K562 (cell line): ENCODE results near the gene ZMIZ1. TPM values are rescaled to one million over a fixed set of nuclear protein-coding genes. Genes with fewer than 3 reads are reported as not detected.

Source experiments
- ATF4 ChIP-seq: fragments of 450-650 bp; formaldehyde crosslinking; IDR thresholded peaks from 2 replicates; pipeline ENCODE4 v1.4.0; 2022; ENCODE audit warnings: mild to moderate bottlenecking, moderate library complexity
- DACH1 ChIP-seq: fragments of 450-650 bp; IDR thresholded peaks from 2 replicates; pipeline ENCODE4 v1.6.1; 2018; ENCODE audit not compliant: partially characterized antibody
- ETV6 ChIP-seq, 3 experiments: fragments of 150-350 bp in 1 of 3; sonication (generic) in 1 of 3; formaldehyde crosslinking in 1 of 3; IDR thresholded peaks; 2 replicates each; pipeline versions ENCODE4 v1.6.1 to v1.8.0; 2014 to 2022; ENCODE audit warnings: borderline replicate concordance in 2 of 3, low read depth in 2 of 3, antibody characterized with exemption in 1 of 3, low read length in 1 of 3, mild to moderate bottlenecking in 1 of 3, missing genetic modification reagents in 1 of 3
- FOXJ2 ChIP-seq: fragments of 200-800 bp; sonication (Bioruptor generic); IDR thresholded peaks from 2 replicates; pipeline ENCODE4 v1.6.1; 2016; ENCODE audit warnings: missing genetic modification characterization, missing compliant biosample characterization
- GTF2E2 ChIP-seq: fragments of 200-800 bp; sonication (Bioruptor generic); IDR thresholded peaks from 2 replicates; pipeline ENCODE4 v1.6.1; 2016; ENCODE audit warnings: missing genetic modification characterization, missing compliant biosample characterization
- HLTF ChIP-seq: fragments of 450-650 bp; IDR thresholded peaks from 2 replicates; pipeline ENCODE4 v1.6.1; 2016
- JUND ChIP-seq, 2 experiments: IDR thresholded peaks; 2 replicates in 1 of 2; 3 replicates in 1 of 2; pipeline ENCODE4 v1.6.1; 2011; ENCODE audit warnings: borderline replicate concordance in 2 of 2, low read depth in 2 of 2, low read length in 2 of 2, improper control_type of control experiment in 1 of 2, missing biosample characterization in 1 of 2, missing genetic modification characterization in 1 of 2, missing genetic modification reagents in 1 of 2
- KDM1A ChIP-seq, 2 experiments: fragments of 450-650 bp; IDR thresholded peaks; 2 replicates each; pipeline ENCODE4 v1.6.1; 2016; ENCODE audit warnings: mild to moderate bottlenecking in 2 of 2
- MAZ ChIP-seq, 2 experiments: fragments of 450-650 bp in 1 of 2; sonication (generic) in 1 of 2; formaldehyde crosslinking; IDR thresholded peaks in 1 of 2; conservative IDR thresholded peaks in 1 of 2; 2 replicates each; pipeline versions ENCODE4 v1.4.0 to v1.5.0; 2020; ENCODE audit warnings: mild to moderate bottlenecking in 1 of 2, missing genetic modification reagents in 1 of 2
- MXI1 ChIP-seq: IDR thresholded peaks from 2 replicates; pipeline ENCODE4 v1.6.1; 2011; ENCODE audit warnings: low read depth, mild to moderate bottlenecking, improper control_type of control experiment, low read length
- TEAD1 ChIP-seq, 2 experiments: fragments of 450-650 bp in 1 of 2; sonication (generic) in 1 of 2; formaldehyde crosslinking; IDR thresholded peaks; 2 replicates each; pipeline versions ENCODE4 v1.4.0 to v1.8.0; 2020 to 2022; ENCODE audit warnings: mild to moderate bottlenecking in 2 of 2, missing genetic modification reagents in 1 of 2
- ZNF253 ChIP-seq: fragments of 250-450 bp; sonication (Bioruptor Pico); conservative IDR thresholded peaks from 2 replicates; pipeline ENCODE4 v1.6.1; 2021; ENCODE audit warnings: mild to moderate bottlenecking
- ZNF280A ChIP-seq: fragments of 450-650 bp; IDR thresholded peaks from 2 replicates; pipeline ENCODE4 v1.6.1; 2018; ENCODE audit warnings: mild to moderate bottlenecking, low read depth; ENCODE audit not compliant: partially characterized antibody
- ZNF282 ChIP-seq: sonication (generic); formaldehyde crosslinking; IDR thresholded peaks from 2 replicates; pipeline ENCODE4 v1.8.1; 2023; ENCODE audit warnings: missing genetic modification reagents
- ZNF512 ChIP-seq: IDR thresholded peaks from 2 replicates; pipeline ENCODE4 v1.6.1; 2016; ENCODE audit warnings: missing genetic modification characterization, missing compliant biosample characterization
- polyA plus RNA-seq, 8 experiments: library from polyadenylated mRNA; depleted of rRNA in 4 of 8; stranded (reverse) in 5 of 8; unstranded in 3 of 8; fragments of >200 nt; fragmentation: Nextera tagmentation in 2 of 8; fragmentation: Illumina TruSeq in 1 of 8; extraction: Ambion mirVana in 2 of 8; extraction: Trizol in 1 of 8; gene quantifications; 2 replicates each; pipeline versions ENCODE4 v1.2.1 to v1.2.3, GENCODE V29; 2011 to 2014; ENCODE audit warnings: inconsistent platforms in 1 of 8, missing spikeins in 1 of 8
- total RNA-seq, 7 experiments: library from RNA; depleted of rRNA in 6 of 7; stranded (reverse); fragments of >200 nt in 6 of 7; fragmentation: Illumina TruSeq in 2 of 7; extraction: Trizol in 2 of 7; gene quantifications; 2 replicates each; pipeline versions ENCODE4 v1.2.1 to v1.2.3, GENCODE V29; 2011 to 2021; ENCODE audit warnings: low replicate concordance in 1 of 7
- TF ChIP-seq, protein P1 (sequence below): sonication (generic); formaldehyde crosslinking; IDR thresholded peaks from 2 replicates; pipeline ENCODE4 v1.8.0; 2022; ENCODE audit warnings: mild to moderate bottlenecking, missing genetic modification reagents

ZMIZ1 gene
- total and polyA plus RNA-seq, 9 of the 15 experiments (the other 6 are each of a cell fraction or from before 2014, with no cell fraction given): 1.0 to 37.3 (median 4.3) TPM

DNA sequence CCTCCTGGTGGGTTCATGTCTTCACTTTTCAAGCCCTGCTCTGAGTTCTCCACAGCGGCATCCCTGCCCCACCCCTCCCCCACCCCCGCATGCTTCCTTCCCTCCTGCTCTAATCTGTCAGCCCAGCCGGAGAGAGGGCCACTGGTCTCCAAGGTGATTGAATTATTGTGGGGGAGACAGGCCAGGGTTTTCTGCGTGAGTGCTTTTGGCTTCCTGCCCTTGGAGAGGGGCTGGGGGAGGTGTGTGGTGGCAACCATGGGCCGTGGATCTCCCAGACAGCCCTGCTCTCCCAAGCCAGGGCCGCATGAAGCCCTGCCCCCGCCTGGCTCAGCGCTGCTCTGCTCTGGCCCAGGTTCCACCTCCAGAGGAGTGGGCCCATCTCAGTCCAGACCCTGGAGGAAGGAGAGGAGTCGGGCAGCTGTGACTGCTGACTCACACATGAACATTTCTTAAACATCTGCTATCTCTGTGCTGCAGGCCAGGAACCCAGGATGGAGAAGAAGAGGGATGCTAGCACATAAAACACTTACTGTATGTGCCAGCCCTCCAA is 109.9 kb downstream of the ZMIZ1 start (continued):
- TF ChIP-seq ZNF512 (tag): no peak
- TF ChIP-seq DACH1: peak; percentile 39
- TF ChIP-seq MAZ (CRISPR knock-in tag; conservative IDR thresholded peaks at IDR 0.05 in 1 of 2, IDR thresholded peaks at IDR 0.05 in 1 of 2): peak; percentile 95 to 98
- peak; percentile 90; the same call in 1 of the 2 replicates for TF ChIP-seq HLTF
- TF ChIP-seq ATF4 (CRISPR knock-in tag): peak; percentile 58; the same call in 1 of the 2 replicates
- no peak for TF ChIP-seq ZNF280A
- peak; percentile 93 for TF ChIP-seq JUND (IDR thresholded peaks at IDR 0.05; ENCODE audit: borderline replicate concordance, low read depth, low read length)
- TF ChIP-seq JUND (tag; IDR thresholded peaks at IDR 0.05; ENCODE audit: borderline replicate concordance, low read depth, low read length): peak; percentile 90; the same call in 2 of the 3 replicates
- no peak for TF ChIP-seq GTF2E2 (tag)
- no peak for TF ChIP-seq ZNF282
- peak; percentile 98 for TF ChIP-seq FOXJ2
- peak; percentile 79 for TF ChIP-seq MXI1
- peak; percentile 92 to 96 for TF ChIP-seq KDM1A (IDR thresholded peaks at IDR 0.05)
- TF ChIP-seq TEAD1 (CRISPR knock-in tag; IDR thresholded peaks at IDR 0.05): peak; percentile 47 to 53; a peak in 3 of 4 replicates
- peak; percentile 49 to 76; a peak in 1 of 4 replicates for TF ChIP-seq ETV6 (IDR thresholded peaks at IDR 0.05; ENCODE audit: borderline replicate concordance in 1 of 2, low read depth in 2 of 2, low read length in 1 of 2)
- TF ChIP-seq ETV6 (CRISPR knock-in tag; IDR thresholded peaks at IDR 0.05; ENCODE audit: borderline replicate concordance): no peak
- no peak for TF ChIP-seq ZNF253 (CRISPR knock-in tag)
- TF ChIP-seq, protein P1, sequence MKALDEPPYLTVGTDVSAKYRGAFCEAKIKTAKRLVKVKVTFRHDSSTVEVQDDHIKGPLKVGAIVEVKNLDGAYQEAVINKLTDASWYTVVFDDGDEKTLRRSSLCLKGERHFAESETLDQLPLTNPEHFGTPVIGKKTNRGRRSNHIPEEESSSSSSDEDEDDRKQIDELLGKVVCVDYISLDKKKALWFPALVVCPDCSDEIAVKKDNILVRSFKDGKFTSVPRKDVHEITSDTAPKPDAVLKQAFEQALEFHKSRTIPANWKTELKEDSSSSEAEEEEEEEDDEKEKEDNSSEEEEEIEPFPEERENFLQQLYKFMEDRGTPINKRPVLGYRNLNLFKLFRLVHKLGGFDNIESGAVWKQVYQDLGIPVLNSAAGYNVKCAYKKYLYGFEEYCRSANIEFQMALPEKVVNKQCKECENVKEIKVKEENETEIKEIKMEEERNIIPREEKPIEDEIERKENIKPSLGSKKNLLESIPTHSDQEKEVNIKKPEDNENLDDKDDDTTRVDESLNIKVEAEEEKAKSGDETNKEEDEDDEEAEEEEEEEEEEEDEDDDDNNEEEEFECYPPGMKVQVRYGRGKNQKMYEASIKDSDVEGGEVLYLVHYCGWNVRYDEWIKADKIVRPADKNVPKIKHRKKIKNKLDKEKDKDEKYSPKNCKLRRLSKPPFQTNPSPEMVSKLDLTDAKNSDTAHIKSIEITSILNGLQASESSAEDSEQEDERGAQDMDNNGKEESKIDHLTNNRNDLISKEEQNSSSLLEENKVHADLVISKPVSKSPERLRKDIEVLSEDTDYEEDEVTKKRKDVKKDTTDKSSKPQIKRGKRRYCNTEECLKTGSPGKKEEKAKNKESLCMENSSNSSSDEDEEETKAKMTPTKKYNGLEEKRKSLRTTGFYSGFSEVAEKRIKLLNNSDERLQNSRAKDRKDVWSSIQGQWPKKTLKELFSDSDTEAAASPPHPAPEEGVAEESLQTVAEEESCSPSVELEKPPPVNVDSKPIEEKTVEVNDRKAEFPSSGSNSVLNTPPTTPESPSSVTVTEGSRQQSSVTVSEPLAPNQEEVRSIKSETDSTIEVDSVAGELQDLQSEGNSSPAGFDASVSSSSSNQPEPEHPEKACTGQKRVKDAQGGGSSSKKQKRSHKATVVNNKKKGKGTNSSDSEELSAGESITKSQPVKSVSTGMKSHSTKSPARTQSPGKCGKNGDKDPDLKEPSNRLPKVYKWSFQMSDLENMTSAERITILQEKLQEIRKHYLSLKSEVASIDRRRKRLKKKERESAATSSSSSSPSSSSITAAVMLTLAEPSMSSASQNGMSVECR: 0 out of 2 replicates have a peak, but pooled peaks have one; percentile 19
